ENCODE results near the gene SPRR2E.
"Not testable (repeated sequence)": the region's sequence is repeated elsewhere in the genome, so short reads cannot be mapped to it uniquely, and the experiment has no call there.

The SPRR2E gene

GRCh38 chr1:153125536-153125935 is 31.2 kb upstream of the SPRR2E start:
- H3K27ac ChIP-seq, result no peak overlapping the region
- no peak for DNase-seq (ENCODE audit: low spot score)
- CTCF ChIA-PET, result interaction anchor here (0.6 kb wide), 2 partner anchors 58 to 66 kb away, joined by 3 read pairs; no protein-coding TSS in a partner anchor
- POLR2A ChIA-PET (ENCODE audit: low non-redundant PET), result no interaction called here
- TF ChIP-seq, protein P1, sequence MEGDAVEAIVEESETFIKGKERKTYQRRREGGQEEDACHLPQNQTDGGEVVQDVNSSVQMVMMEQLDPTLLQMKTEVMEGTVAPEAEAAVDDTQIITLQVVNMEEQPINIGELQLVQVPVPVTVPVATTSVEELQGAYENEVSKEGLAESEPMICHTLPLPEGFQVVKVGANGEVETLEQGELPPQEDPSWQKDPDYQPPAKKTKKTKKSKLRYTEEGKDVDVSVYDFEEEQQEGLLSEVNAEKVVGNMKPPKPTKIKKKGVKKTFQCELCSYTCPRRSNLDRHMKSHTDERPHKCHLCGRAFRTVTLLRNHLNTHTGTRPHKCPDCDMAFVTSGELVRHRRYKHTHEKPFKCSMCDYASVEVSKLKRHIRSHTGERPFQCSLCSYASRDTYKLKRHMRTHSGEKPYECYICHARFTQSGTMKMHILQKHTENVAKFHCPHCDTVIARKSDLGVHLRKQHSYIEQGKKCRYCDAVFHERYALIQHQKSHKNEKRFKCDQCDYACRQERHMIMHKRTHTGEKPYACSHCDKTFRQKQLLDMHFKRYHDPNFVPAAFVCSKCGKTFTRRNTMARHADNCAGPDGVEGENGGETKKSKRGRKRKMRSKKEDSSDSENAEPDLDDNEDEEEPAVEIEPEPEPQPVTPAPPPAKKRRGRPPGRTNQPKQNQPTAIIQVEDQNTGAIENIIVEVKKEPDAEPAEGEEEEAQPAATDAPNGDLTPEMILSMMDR (conservative IDR thresholded peaks at IDR 0.05; ENCODE audit: low read depth), result no peak

DNA sequence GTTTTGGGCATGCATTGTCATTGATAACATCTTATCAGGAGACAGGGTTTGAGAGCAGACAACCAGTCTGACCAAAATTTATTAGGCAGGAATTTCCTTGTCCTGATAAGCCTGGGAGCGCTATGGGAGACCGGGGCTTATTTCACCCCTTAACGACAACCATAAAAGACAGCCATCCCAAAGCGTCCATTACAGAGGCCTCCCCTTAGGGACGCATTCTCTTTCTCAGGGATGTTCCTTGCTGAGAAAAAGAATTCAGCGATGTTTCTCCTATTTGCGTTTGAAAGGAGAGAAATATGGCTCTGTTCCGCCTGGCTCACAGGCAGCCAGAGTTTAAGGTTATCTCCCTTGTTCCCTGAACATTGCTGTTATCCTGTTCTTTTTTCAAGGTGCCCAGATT is 29.5 kb upstream of the SPRR2E start:
- H3K27ac ChIP-seq; DNase-seq (ENCODE audit: low spot score); CTCF ChIA-PET; POLR2A ChIA-PET (ENCODE audit: low non-redundant PET): not testable (repeated sequence)

DNA sequence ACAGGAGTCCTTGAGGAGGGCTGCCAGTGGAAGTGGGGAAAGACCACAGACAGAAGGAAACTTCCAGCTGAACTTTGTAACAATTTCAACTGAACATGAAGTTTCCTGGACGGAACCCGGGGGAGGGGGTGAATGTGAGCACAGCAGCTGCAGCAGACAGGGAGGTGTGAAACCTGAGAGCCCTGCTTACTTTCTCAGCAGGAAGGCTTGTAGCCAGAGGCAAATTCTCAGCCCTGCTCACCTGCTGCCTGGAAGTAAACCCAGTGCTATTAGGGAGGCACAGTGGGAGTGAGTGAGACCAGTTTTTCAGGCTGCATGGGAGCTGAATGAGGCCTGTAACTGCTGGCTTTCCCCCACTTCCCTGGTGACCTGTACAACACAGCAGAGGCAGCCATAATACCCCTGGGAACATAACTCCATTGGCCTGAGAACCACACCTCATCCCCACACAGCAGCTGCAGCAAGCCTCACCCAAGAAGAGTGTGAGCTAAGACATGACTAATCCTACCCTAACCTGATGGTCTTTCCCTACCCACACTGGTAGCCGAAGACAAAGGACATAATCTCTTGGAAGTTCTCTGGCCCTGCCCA is 28.6 kb upstream of the SPRR2E start:
- H3K27ac ChIP-seq, result peak overlapping the region; percentile 91
- DNase-seq (ENCODE audit: low spot score), result peak; percentile 79
- TF ChIP-seq, protein P1 (conservative IDR thresholded peaks at IDR 0.05; ENCODE audit: low read depth), result no peak
- ChIA-PET POLR2A (ENCODE audit: low non-redundant PET) (interaction anchor here (0.5 kb wide), 1 partner anchor 159 kb away, joined by 9 read pairs; no protein-coding TSS in a partner anchor), CTCF (interaction anchor here (0.6 to 0.7 kb wide), 2 partner anchors 122 to 618 kb away, joined by 3 to 4 read pairs; no protein-coding TSS in a partner anchor)

GRCh38 chr1:153120945-153121344 is 26.6 kb upstream of the SPRR2E start:
- ChIA-PET POLR2A (ENCODE audit: low non-redundant PET) (no interaction called here), CTCF (no interaction called here)
- no peak overlapping the region for H3K27ac ChIP-seq
- TF ChIP-seq, protein P1 (conservative IDR thresholded peaks at IDR 0.05; ENCODE audit: low read depth), result no peak
- DNase-seq (ENCODE audit: low spot score), result no peak

DNA sequence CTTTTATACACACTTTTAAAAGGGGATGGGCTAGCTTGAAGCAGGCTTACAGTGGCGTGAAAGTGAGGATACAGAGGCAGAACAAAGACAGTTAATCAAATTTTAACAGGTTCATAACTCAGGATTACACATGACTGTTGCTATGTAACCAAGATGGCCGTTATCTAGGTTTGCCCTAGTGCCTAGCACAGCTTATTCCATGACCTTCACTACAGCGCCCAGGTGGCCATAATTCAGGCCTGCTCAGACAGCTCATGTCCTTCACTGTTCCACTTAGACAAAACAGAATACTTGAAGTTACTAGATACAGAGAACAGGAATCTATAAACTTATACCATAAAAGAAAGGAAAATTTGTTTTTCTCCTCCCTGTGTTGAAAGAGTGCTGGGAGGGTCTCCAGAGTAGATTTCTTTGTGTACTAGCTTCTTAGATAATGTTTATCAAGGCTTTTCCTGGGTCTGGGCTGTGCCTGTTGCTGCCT is 25.2 kb upstream of the SPRR2E start:
- POLR2A ChIA-PET (ENCODE audit: low non-redundant PET), result no interaction called here
- TF ChIP-seq, protein P1 (conservative IDR thresholded peaks at IDR 0.05; ENCODE audit: low read depth), result no peak
- CTCF ChIA-PET, result interaction anchor here (0.7 kb wide), 1 partner anchor 501 kb away, joined by 5 read pairs; no protein-coding TSS in a partner anchor
- no peak overlapping the region for H3K27ac ChIP-seq
- no peak for DNase-seq (ENCODE audit: low spot score)

DNA sequence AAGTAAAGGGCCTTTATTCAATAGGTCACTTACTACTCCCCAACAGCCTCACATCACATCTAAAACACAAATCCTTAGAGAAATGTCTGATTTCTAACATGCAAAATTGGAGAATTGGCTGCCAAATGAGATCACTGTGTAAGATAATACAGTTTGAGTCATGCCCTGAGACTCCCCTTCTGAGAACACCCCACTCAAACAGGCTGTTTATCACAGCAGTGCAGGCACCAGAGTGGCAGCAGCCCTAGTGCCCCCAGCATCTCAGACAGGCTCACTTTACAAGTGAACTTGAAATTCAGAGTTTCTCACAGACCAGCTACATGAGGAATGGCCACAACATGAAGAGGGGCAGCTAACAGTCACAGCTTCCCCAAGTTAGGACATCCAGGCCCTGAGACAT is 20.9 kb upstream of the SPRR2E start:
- DNase-seq (ENCODE audit: low spot score); POLR2A ChIA-PET (ENCODE audit: low non-redundant PET); H3K27ac ChIP-seq; CTCF ChIA-PET: not testable (repeated sequence)

DNA sequence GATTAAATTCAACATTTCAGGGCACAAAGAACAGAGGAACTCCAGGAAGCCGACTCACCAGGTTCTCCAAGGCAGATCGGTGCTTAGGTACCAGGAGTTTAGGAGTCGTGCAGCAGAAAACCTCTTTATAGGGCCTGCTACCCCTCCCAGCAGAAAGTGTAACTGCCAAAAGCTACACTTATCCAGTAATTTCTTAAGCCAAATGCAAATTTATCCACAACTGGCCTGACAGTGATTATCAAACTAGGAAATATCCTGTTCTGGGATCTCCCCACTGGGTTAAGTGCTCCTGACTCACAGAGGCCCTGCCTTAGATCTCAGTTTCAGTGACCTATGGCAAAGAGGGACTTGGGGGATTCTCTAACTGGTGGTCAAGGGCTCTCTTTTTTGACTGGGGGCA is 19.1 kb upstream of the SPRR2E start, which contains the start of gene SPRR2F:
Gene SPRR2F (minus strand): TSS at position 101 of the 400 bp plus-strand sequence. CDS start 783 bp downstream, outside the sequence.
- no peak for DNase-seq (ENCODE audit: low spot score)
- TF ChIP-seq, protein P1 (conservative IDR thresholded peaks at IDR 0.05; ENCODE audit: low read depth), result no peak
- no peak within 1 kb of the TSS for H3K27ac ChIP-seq
- ChIA-PET CTCF (no interaction called here), POLR2A (ENCODE audit: low non-redundant PET) (no interaction called here)

DNA sequence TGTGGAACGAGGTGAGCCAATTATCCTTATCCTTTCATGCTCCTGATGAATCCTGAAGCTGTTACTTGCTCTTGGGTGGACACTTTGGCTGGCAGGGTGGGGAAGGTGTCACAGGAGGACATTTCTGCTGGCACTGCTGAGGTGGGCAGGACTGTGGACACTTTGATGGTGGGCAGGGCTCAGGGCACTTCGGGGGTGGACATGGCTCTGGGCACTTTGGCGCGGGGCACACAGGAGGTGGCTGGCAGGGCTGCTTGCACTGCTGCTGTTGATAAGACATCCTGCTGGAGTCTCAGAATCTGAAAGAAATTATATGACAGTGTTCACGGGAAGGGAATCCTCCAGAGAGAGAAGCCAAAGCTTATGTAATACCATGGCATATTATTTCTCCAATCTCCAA is 18.1 kb upstream of the SPRR2E start:
- POLR2A ChIA-PET (ENCODE audit: low non-redundant PET); CTCF ChIA-PET; DNase-seq (ENCODE audit: low spot score); H3K27ac ChIP-seq: not testable (repeated sequence)
